HepG2 (cell line): ENCODE measurements around the gene SLC17A8. TPM values are rescaled to one million over a fixed set of nuclear protein-coding genes. Genes with fewer than 3 reads are reported as not detected.

Experiments used
- CEBPB ChIP-seq: IDR thresholded peaks from 2 replicates; pipeline ENCODE4 v1.6.1; 2011; ENCODE audit warnings: low read depth, low read length, improper control_type of control experiment, borderline replicate concordance
- EP300 ChIP-seq, 3 experiments: sonication (generic) in 1 of 3; formaldehyde crosslinking in 1 of 3; IDR thresholded peaks; 2 replicates each; pipeline versions ENCODE4 v1.5.1 to v1.6.1; 2011 to 2020; ENCODE audit warnings: low read depth in 2 of 3, low read length in 2 of 3, borderline replicate concordance in 1 of 3, improper control_type of control experiment in 1 of 3, mild to moderate bottlenecking in 1 of 3, missing genetic modification reagents in 1 of 3, moderate library complexity in 1 of 3
- FOXA3 ChIP-seq: IDR thresholded peaks from 2 replicates; pipeline ENCODE4 v1.6.1; 2016; ENCODE audit warnings: missing genetic modification reagents, missing compliant biosample characterization
- GATAD2A ChIP-seq: IDR thresholded peaks from 2 replicates; pipeline ENCODE4 v1.6.1; 2016
- HMG20A ChIP-seq: IDR thresholded peaks from 2 replicates; pipeline ENCODE4 v1.6.1; 2016; ENCODE audit warnings: borderline replicate concordance
- ISL2 ChIP-seq: sonication (generic); formaldehyde crosslinking; IDR thresholded peaks from 2 replicates; pipeline ENCODE4 v1.5.0; 2020; ENCODE audit warnings: missing genetic modification reagents
- MAFF ChIP-seq: IDR thresholded peaks from 2 replicates; pipeline ENCODE4 v1.6.1; 2011; ENCODE audit warnings: low read depth, low read length, improper control_type of control experiment
- NBN ChIP-seq: fragments of 450-650 bp; conservative IDR thresholded peaks from 2 replicates; pipeline ENCODE4 v1.6.1; 2017
- NCOA2 ChIP-seq: sonication (generic); formaldehyde crosslinking; IDR thresholded peaks from 2 replicates; pipeline ENCODE4 v1.8.0; 2022; ENCODE audit warnings: inconsistent platforms
- POGZ ChIP-seq: sonication (generic); formaldehyde crosslinking; IDR thresholded peaks from 2 replicates; pipeline ENCODE4 v1.4.0; 2020; ENCODE audit warnings: mild to moderate bottlenecking, missing genetic modification reagents
- POLR2G ChIP-seq: fragments of 200-400 bp; formaldehyde crosslinking; IDR thresholded peaks from 2 replicates; pipeline ENCODE4 v1.6.1; 2018; ENCODE audit warnings: mild to moderate bottlenecking, low read depth, low read length, moderate library complexity
- SOX13 ChIP-seq, 3 experiments: fragments of 450-650 bp in 1 of 3; sonication (generic) in 1 of 3; formaldehyde crosslinking in 1 of 3; IDR thresholded peaks in 2 of 3; conservative IDR thresholded peaks in 1 of 3; 2 replicates each; pipeline versions ENCODE4 v1.5.0 to v1.6.1; 2016 to 2020; ENCODE audit warnings: antibody characterized with exemption in 1 of 3, mild to moderate bottlenecking in 1 of 3, missing compliant biosample characterization in 1 of 3, missing genetic modification reagents in 1 of 3, moderate library complexity in 1 of 3
- SOX6 ChIP-seq, 2 experiments: fragments of 450-650 bp in 1 of 2; sonication (generic) in 1 of 2; formaldehyde crosslinking in 1 of 2; IDR thresholded peaks; 2 replicates each; pipeline versions ENCODE4 v1.4.0 to v1.6.1; 2017 to 2020; ENCODE audit warnings: antibody characterized with exemption in 1 of 2, mild to moderate bottlenecking in 1 of 2, missing genetic modification reagents in 1 of 2
- polyA plus RNA-seq, 8 experiments: library from polyadenylated mRNA; depleted of rRNA in 3 of 8; stranded (reverse) in 7 of 8; unstranded in 1 of 8; fragments of >200 nt; fragmentation: Illumina TruSeq in 4 of 8; extraction: Trizol in 4 of 8; gene quantifications; 2 replicates each; pipeline versions ENCODE4 v1.2.1 to v1.2.3, GENCODE V29; 2011 to 2016; ENCODE audit warnings: low read depth in 4 of 8, missing spikeins in 1 of 8, mixed read lengths in 1 of 8; ENCODE audit not compliant: insufficient read depth in 1 of 8
- total RNA-seq, 5 experiments: library from RNA; depleted of rRNA; stranded (reverse); fragments of >200 nt; fragmentation: Illumina TruSeq; extraction: Trizol; gene quantifications; 2 replicates each; pipeline ENCODE4 v1.2.3, GENCODE V29; 2016; ENCODE audit warnings: low read depth in 1 of 5
- TF ChIP-seq, protein P1 (sequence below): IDR thresholded peaks from 2 replicates; pipeline ENCODE4 v1.4.0; 2020; ENCODE audit warnings: mild to moderate bottlenecking, missing genetic modification reagents
- TF ChIP-seq, protein P2 (sequence below): sonication (generic); formaldehyde crosslinking; IDR thresholded peaks from 2 replicates; pipeline ENCODE4 v1.8.1; 2023; ENCODE audit warnings: mild to moderate bottlenecking, moderate library complexity, missing genetic modification reagents
- TF ChIP-seq, protein P3 (sequence below): sonication (generic); formaldehyde crosslinking; IDR thresholded peaks from 2 replicates; pipeline ENCODE4 v1.8.0; 2022; ENCODE audit warnings: missing genetic modification reagents, low read depth, mild to moderate bottlenecking, borderline replicate concordance
- TF ChIP-seq, protein P4 (sequence below): IDR thresholded peaks from 2 replicates; pipeline ENCODE4 v1.6.1; 2012; ENCODE audit warnings: low read depth, low read length, improper control_type of control experiment

SLC17A8 gene
- total and polyA plus RNA-seq, 2 of the 13 experiments (the other 11 are each of a cell fraction or from before 2014, with no cell fraction given) = 0.07 to 0.15 TPM

DNA sequence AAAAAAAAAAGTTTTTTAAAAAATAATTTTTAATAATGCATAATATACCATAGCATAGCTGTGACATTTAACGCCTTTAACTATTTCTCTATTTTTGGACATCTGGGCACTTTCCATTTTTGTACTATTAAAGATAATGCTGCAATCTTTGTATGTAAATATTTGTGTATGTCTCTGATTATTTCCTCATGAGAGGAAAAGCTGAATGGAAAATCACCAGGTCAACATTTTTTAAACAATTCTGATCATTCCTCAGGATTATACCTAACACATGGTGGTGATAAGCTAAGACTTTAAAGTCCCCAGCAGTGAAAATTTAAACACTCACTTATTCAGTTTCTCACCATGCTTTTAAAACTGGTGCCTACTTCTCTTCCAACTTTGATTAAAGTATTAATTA lies 85.5 kb downstream of the SLC17A8 start (continued):
- TF ChIP-seq GATAD2A (peak; percentile 51; the same call in 1 of the 2 replicates), POLR2G (no peak), NBN (no peak), ISL2 (CRISPR knock-in tag) (peak; percentile 51; the same call in 1 of the 2 replicates), POGZ (CRISPR knock-in tag) (0 out of 2 replicates have a peak, but pooled peaks have one; percentile 8), NCOA2 (CRISPR knock-in tag) (peak; percentile 69), FOXA3 (CRISPR knock-in tag) (peak; percentile 68), CEBPB (peak; percentile 48; the same call in 1 of the 2 replicates), EP300 (IDR thresholded peaks at IDR 0.05; ENCODE audit: low read depth in 2 of 2, low read length in 2 of 2) (peak in 1 of 2 experiments; percentile 65; a peak in 1 of 4 replicates), EP300 (CRISPR knock-in tag; IDR thresholded peaks at IDR 0.05; ENCODE audit: borderline replicate concordance) (no peak), SOX6 (IDR thresholded peaks at IDR 0.05) (no peak), SOX6 (CRISPR knock-in tag; IDR thresholded peaks at IDR 0.05) (peak; percentile 50; the same call in 1 of the 2 replicates), MAFF (peak; percentile 26; the same call in 1 of the 2 replicates), HMG20A (CRISPR knock-in tag) (peak; percentile 29; the same call in 1 of the 2 replicates), SOX13 (IDR thresholded peaks at IDR 0.05) (no peak), SOX13 (CRISPR knock-in tag; conservative IDR thresholded peaks at IDR 0.05 in 1 of 2, IDR thresholded peaks at IDR 0.05 in 1 of 2) (peak in 1 of 2 experiments; percentile 61; a peak in 2 of 4 replicates)
- TF ChIP-seq, protein P1, sequence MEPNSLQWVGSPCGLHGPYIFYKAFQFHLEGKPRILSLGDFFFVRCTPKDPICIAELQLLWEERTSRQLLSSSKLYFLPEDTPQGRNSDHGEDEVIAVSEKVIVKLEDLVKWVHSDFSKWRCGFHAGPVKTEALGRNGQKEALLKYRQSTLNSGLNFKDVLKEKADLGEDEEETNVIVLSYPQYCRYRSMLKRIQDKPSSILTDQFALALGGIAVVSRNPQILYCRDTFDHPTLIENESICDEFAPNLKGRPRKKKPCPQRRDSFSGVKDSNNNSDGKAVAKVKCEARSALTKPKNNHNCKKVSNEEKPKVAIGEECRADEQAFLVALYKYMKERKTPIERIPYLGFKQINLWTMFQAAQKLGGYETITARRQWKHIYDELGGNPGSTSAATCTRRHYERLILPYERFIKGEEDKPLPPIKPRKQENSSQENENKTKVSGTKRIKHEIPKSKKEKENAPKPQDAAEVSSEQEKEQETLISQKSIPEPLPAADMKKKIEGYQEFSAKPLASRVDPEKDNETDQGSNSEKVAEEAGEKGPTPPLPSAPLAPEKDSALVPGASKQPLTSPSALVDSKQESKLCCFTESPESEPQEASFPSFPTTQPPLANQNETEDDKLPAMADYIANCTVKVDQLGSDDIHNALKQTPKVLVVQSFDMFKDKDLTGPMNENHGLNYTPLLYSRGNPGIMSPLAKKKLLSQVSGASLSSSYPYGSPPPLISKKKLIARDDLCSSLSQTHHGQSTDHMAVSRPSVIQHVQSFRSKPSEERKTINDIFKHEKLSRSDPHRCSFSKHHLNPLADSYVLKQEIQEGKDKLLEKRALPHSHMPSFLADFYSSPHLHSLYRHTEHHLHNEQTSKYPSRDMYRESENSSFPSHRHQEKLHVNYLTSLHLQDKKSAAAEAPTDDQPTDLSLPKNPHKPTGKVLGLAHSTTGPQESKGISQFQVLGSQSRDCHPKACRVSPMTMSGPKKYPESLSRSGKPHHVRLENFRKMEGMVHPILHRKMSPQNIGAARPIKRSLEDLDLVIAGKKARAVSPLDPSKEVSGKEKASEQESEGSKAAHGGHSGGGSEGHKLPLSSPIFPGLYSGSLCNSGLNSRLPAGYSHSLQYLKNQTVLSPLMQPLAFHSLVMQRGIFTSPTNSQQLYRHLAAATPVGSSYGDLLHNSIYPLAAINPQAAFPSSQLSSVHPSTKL (CRISPR knock-in tag) = peak; percentile 37; the same call in 1 of the 2 replicates
- TF ChIP-seq, protein P2, sequence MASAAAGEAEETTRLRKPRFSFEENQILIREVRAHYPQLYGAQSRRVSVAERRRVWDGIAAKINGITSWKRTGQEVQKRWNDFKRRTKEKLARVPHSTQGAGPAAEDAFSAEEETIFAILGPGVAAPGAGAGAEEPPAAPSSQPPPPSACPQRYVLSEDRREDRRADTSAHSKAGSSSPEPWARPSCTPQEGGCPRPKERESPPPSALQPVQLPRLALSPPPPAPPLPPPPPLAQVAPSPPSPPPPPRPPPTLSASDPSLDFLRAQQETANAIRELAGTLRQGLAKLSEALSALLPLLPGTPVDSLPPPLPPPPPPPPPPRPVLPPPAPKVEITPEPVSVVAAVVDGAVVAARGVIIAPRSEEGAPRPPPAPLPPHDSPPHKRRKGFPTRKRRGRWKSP (CRISPR knock-in tag) = no peak
- TF ChIP-seq, protein P3, sequence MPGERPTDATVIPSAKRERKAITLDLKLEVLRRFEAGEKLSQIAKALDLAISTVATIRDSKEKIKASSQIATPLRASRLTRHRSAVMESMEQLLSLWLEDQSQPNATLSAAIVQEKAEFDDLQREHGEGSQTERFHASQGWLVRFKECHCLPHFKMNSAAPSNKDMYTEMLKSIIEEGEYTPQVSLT (CRISPR knock-in tag) = no peak
- TF ChIP-seq, protein P4, sequence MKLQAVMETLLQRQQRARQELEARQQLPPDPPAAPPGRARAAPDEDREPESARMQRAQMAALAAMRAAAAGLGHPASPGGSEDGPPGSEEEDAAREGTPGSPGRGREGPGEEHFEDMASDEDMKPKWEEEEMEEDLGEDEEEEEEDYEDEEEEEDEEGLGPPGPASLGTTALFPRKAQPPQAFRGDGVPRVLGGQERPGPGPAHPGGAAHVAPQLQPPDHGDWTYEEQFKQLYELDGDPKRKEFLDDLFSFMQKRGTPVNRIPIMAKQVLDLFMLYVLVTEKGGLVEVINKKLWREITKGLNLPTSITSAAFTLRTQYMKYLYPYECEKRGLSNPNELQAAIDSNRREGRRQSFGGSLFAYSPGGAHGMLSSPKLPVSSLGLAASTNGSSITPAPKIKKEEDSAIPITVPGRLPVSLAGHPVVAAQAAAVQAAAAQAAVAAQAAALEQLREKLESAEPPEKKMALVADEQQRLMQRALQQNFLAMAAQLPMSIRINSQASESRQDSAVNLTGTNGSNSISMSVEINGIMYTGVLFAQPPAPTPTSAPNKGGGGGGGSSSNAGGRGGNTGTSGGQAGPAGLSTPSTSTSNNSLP = 0 out of 2 replicates have a peak, but pooled peaks have one; percentile 35
